Activated T-helper 1 cell treated with anti-CD3 and anti-CD28 coated beads, Interleukin-12 subunit alpha, Interleukin-12 subunit beta, Interleukin-2, Interleukin-4 antibody, amounts not matched to agents 30 ng/mL and 10 ng/mL and 1 ng/mL, durations not matched to agents 14 hours and 24 hours and 36 hours (primary cell): ENCODE measurements around the gene SARDH. TPM values are rescaled to one million over a fixed set of nuclear protein-coding genes. Genes with fewer than 3 reads are reported as not detected.

Source experiments
- DNase-seq: peaks from one replicate; pipeline ENCODE4 v3.0.0; 2021; ENCODE audit warnings: low spot score
- H3K27ac Mint-ChIP-seq: one replicate; pipeline ENCODE4 v1.8.0; 2021; ENCODE audit warnings: mild to moderate bottlenecking, mixed read lengths
- H3K27me3 Mint-ChIP-seq: one replicate; pipeline ENCODE4 v1.8.0; 2022; ENCODE audit warnings: mild to moderate bottlenecking, moderate library complexity, mixed read lengths; ENCODE audit not compliant: insufficient read depth
- H3K36me3 Mint-ChIP-seq: one replicate; pipeline ENCODE4 v1.8.0; 2021; ENCODE audit warnings: low read depth, mixed read lengths
- H3K4me1 Mint-ChIP-seq: one replicate; pipeline ENCODE4 v1.8.0; 2021; ENCODE audit warnings: low read depth, mixed read lengths
- H3K4me3 Mint-ChIP-seq: one replicate; pipeline ENCODE4 v1.8.0; 2021; ENCODE audit warnings: mild to moderate bottlenecking, moderate library complexity, mixed read lengths
- H3K9me3 Mint-ChIP-seq: one replicate; pipeline ENCODE4 v1.8.0; 2021; ENCODE audit warnings: mixed read lengths
- intact Hi-C: fragments of 100-400 bp; cut with micrococcal nuclease; formaldehyde crosslinking; loops from one replicate; pipeline ENCODE4 v1.15.1; 2024
- total RNA-seq: library from RNA; stranded (reverse); gene quantifications from 2 replicates; pipeline ENCODE4 v1.2.3, GENCODE V29; 2022

SARDH gene
- total RNA-seq, 1 donor from 2014 or later: 0.60 TPM

- no peaks in the 10 kb centered on the region for H3K36me3 Mint-ChIP-seq
- no peaks in the 10 kb centered on the region for H3K4me1 Mint-ChIP-seq
- DNase-seq: no peak
- H3K9me3 Mint-ChIP-seq: no peaks in the 10 kb centered on the region
- intact Hi-C loops: no loop called here
- H3K27me3 Mint-ChIP-seq: peaks cover 5% of the 10 kb centered on the region
- H3K27ac Mint-ChIP-seq: no peak overlapping the region
- H3K4me3 Mint-ChIP-seq: no peak overlapping the region
Measured at GRCh38 chr9:133641861-133642595, 96.1 kb downstream of the SARDH start.

- intact Hi-C loops: no loop called here
- H3K4me3 Mint-ChIP-seq: no peak overlapping the region
- no peak overlapping the region for H3K27ac Mint-ChIP-seq
- peaks cover 5% of the 10 kb centered on the region for H3K27me3 Mint-ChIP-seq
- H3K36me3 Mint-ChIP-seq: no peaks in the 10 kb centered on the region
- DNase-seq: no peak
- no peaks in the 10 kb centered on the region for H3K4me1 Mint-ChIP-seq
- H3K9me3 Mint-ChIP-seq: no peaks in the 10 kb centered on the region
Measured at GRCh38 chr9:133641396-133641655, 96.8 kb downstream of the SARDH start.

- no peaks in the 10 kb centered on the region for H3K4me1 Mint-ChIP-seq
- no peaks in the 10 kb centered on the region for H3K9me3 Mint-ChIP-seq
- no peaks in the 10 kb centered on the region for H3K36me3 Mint-ChIP-seq
- no peak overlapping the region for H3K27ac Mint-ChIP-seq
- intact Hi-C loops: no loop called here
- no peak for DNase-seq
- H3K27me3 Mint-ChIP-seq: peaks cover 2% of the 10 kb centered on the region
- H3K4me3 Mint-ChIP-seq: no peak overlapping the region
Measured at GRCh38 chr9:133640580-133641395, 97.4 kb downstream of the SARDH start.

GRCh38 chr9:133640160-133640559 is 98.0 kb downstream of the SARDH start:
- Mint-ChIP-seq H3K27ac (no peak overlapping the region), H3K9me3 (no peaks in the 10 kb centered on the region), H3K4me3 (no peak overlapping the region), H3K27me3 (peaks cover 2% of the 10 kb centered on the region), H3K4me1 (no peaks in the 10 kb centered on the region), H3K36me3 (no peaks in the 10 kb centered on the region)
- intact Hi-C loops: no loop called here
- DNase-seq: no peak

GRCh38 chr9:133639613-133640012 is 98.5 kb downstream of the SARDH start:
- Mint-ChIP-seq H3K27me3 (peaks cover 2% of the 10 kb centered on the region), H3K36me3 (no peaks in the 10 kb centered on the region), H3K27ac (no peak overlapping the region), H3K4me1 (no peaks in the 10 kb centered on the region), H3K4me3 (no peak overlapping the region), H3K9me3 (no peaks in the 10 kb centered on the region)
- intact Hi-C loops: no loop called here
- no peak for DNase-seq

GRCh38 chr9:133638711-133639110 is 99.4 kb downstream of the SARDH start:
- H3K36me3 Mint-ChIP-seq: no peaks in the 10 kb centered on the region
- H3K27me3 Mint-ChIP-seq: peaks cover 2% of the 10 kb centered on the region
- intact Hi-C loops: no loop called here
- H3K27ac Mint-ChIP-seq: no peak overlapping the region
- no peak overlapping the region for H3K4me3 Mint-ChIP-seq
- H3K4me1 Mint-ChIP-seq: no peaks in the 10 kb centered on the region
- DNase-seq: no peak
- H3K9me3 Mint-ChIP-seq: no peaks in the 10 kb centered on the region

GRCh38 chr9:133638076-133638475 is 100.1 kb downstream of the SARDH start:
- Mint-ChIP-seq H3K36me3 (no peaks in the 10 kb centered on the region), H3K4me1 (no peaks in the 10 kb centered on the region), H3K4me3 (no peak overlapping the region), H3K27me3 (peaks cover 2% of the 10 kb centered on the region), H3K27ac (no peak overlapping the region), H3K9me3 (no peaks in the 10 kb centered on the region)
- no peak for DNase-seq
- intact Hi-C loops: no loop called here

- DNase-seq: no peak
- no peak overlapping the region for H3K27ac Mint-ChIP-seq
- no peaks in the 10 kb centered on the region for H3K4me1 Mint-ChIP-seq
- intact Hi-C loops: no loop called here
- no peaks in the 10 kb centered on the region for H3K9me3 Mint-ChIP-seq
- no peak overlapping the region for H3K4me3 Mint-ChIP-seq
- H3K27me3 Mint-ChIP-seq: peaks cover 2% of the 10 kb centered on the region
- H3K36me3 Mint-ChIP-seq: no peaks in the 10 kb centered on the region
Measured at GRCh38 chr9:133637451-133638055, 100.6 kb downstream of the SARDH start.

GRCh38 chr9:133636902-133637301 is 101.2 kb downstream of the SARDH start:
- intact Hi-C loops: no loop called here
- H3K4me1 Mint-ChIP-seq: no peaks in the 10 kb centered on the region
- no peaks in the 10 kb centered on the region for H3K9me3 Mint-ChIP-seq
- peaks cover 2% of the 10 kb centered on the region for H3K27me3 Mint-ChIP-seq
- H3K36me3 Mint-ChIP-seq: no peaks in the 10 kb centered on the region
- H3K4me3 Mint-ChIP-seq: no peak overlapping the region
- no peak overlapping the region for H3K27ac Mint-ChIP-seq
- DNase-seq: no peak

GRCh38 chr9:133635533-133636531 is 102.3 kb downstream of the SARDH start, which contains the start of gene DBH:
Gene DBH, plus strand, starts transcription at chr9:133636363. Its CDS starts 9 bp downstream, at chr9:133636372.
- no peaks in the 10 kb centered on the region for H3K4me1 Mint-ChIP-seq
- no peaks in the 10 kb centered on the region for H3K36me3 Mint-ChIP-seq
- H3K27me3 Mint-ChIP-seq: peaks cover 2% of the 10 kb centered on the region
- H3K27ac Mint-ChIP-seq: no peak within 1 kb of the TSS
- intact Hi-C loops: no loop called here
- DNase-seq: no peak
- H3K9me3 Mint-ChIP-seq: no peaks in the 10 kb centered on the region
- H3K4me3 Mint-ChIP-seq: no peak within 1 kb of the TSS

- no peaks in the 10 kb centered on the region for H3K36me3 Mint-ChIP-seq
- H3K4me3 Mint-ChIP-seq: no peak overlapping the region
- H3K27me3 Mint-ChIP-seq: peaks cover 2% of the 10 kb centered on the region
- DNase-seq: no peak
- no peaks in the 10 kb centered on the region for H3K4me1 Mint-ChIP-seq
- no peak overlapping the region for H3K27ac Mint-ChIP-seq
- H3K9me3 Mint-ChIP-seq: no peaks in the 10 kb centered on the region
- intact Hi-C loops: no loop called here
Measured at GRCh38 chr9:133635098-133635497, 103.1 kb downstream of the SARDH start.

GRCh38 chr9:133634081-133634691 is 104.0 kb downstream of the SARDH start:
- Mint-ChIP-seq H3K4me1 (no peaks in the 10 kb centered on the region), H3K9me3 (no peaks in the 10 kb centered on the region), H3K27ac (no peak overlapping the region), H3K4me3 (no peak overlapping the region), H3K27me3 (peaks cover 2% of the 10 kb centered on the region), H3K36me3 (no peaks in the 10 kb centered on the region)
- DNase-seq: no peak
- intact Hi-C loops: no loop called here
